Smooth muscle cell (in vitro differentiated cells): Measurements from ENCODE around the gene MZT2A. TPM values are rescaled to one million over a fixed set of nuclear protein-coding genes. Genes with fewer than 3 reads are reported as not detected.
"Not testable (repeated sequence)": the region's sequence is repeated elsewhere in the genome, so short reads cannot be mapped to it uniquely, and the experiment has no call there.

Experiments
- DNase-seq: peaks from one replicate; lab custom pipeline; 2025; ENCODE audit not compliant: unreplicated experiment; lab: John Stamatoyannopoulos, UW
- H2AFZ ChIP-seq: fragments of 200-600 bp; sonication (generic); 2 replicates; pipeline ENCODE4 v1.6.0; 2016; ENCODE audit warnings: antibody characterized with exemption, low read depth, mild to moderate bottlenecking
- H3F3A ChIP-seq: fragments of 200-600 bp; sonication (generic); 2 replicates; pipeline ENCODE4 v1.6.0; 2017; ENCODE audit warnings: antibody characterized with exemption, low read depth
- H3K27ac ChIP-seq: fragments of 200-600 bp; sonication (generic); 2 replicates; pipeline ENCODE4 v1.5.1; 2016; ENCODE audit warnings: low read depth, mild to moderate bottlenecking
- H3K27me3 ChIP-seq: fragments of 200-600 bp; sonication (generic); 2 replicates; pipeline ENCODE4 v1.6.1; 2016; ENCODE audit warnings: low read depth, mild to moderate bottlenecking
- H3K36me3 ChIP-seq: fragments of 200-600 bp; sonication (generic); 2 replicates; pipeline ENCODE4 v1.5.1; 2016; ENCODE audit warnings: low read depth
- H3K4me1 ChIP-seq: fragments of 200-600 bp; sonication (generic); 2 replicates; pipeline ENCODE4 v1.5.1; 2016; ENCODE audit warnings: low read depth
- H3K4me2 ChIP-seq: fragments of 200-600 bp; sonication (generic); 2 replicates; pipeline ENCODE4 v1.6.0; 2016; ENCODE audit warnings: mild to moderate bottlenecking
- H3K4me3 ChIP-seq: fragments of 200-600 bp; sonication (generic); 2 replicates; pipeline ENCODE4 v1.5.1; 2016; ENCODE audit warnings: mild to moderate bottlenecking
- H3K79me2 ChIP-seq: fragments of 200-600 bp; sonication (generic); 2 replicates; pipeline ENCODE4 v1.6.0; 2016; ENCODE audit warnings: low read depth, mild to moderate bottlenecking
- H3K9ac ChIP-seq: fragments of 200-600 bp; sonication (generic); 2 replicates; pipeline ENCODE4 v1.6.0; 2016; ENCODE audit warnings: low read depth
- H3K9me3 ChIP-seq: fragments of 200-600 bp; sonication (generic); replicated peaks from 2 replicates; pipeline ENCODE4 v1.5.1; 2016; ENCODE audit warnings: low read depth
- H4K20me1 ChIP-seq: fragments of 200-600 bp; sonication (generic); 2 replicates; pipeline ENCODE4 v1.6.0; 2016; ENCODE audit warnings: low read depth
- WGBS: methylation state at CpG from one replicate; pipeline ENCODE4 v1.1.7; 2016; ENCODE audit warnings: low lambda C conversion rate; 5-methylcytosine and 5-hydroxymethylcytosine counted together
- polyA plus RNA-seq: library from polyadenylated mRNA; unstranded; fragments of >200 nt; fragmentation: Nextera tagmentation; extraction: Ambion mirVana; gene quantifications from 2 replicates; pipeline ENCODE4 v1.2.1, GENCODE V29; 2016
- total RNA-seq: library from RNA; depleted of rRNA; stranded (reverse); fragments of >200 nt; gene quantifications from 2 replicates; pipeline ENCODE4 v1.2.3, GENCODE V29; 2014
- TF ChIP-seq, protein P1 (sequence below): fragments of 200-600 bp; sonication (generic); IDR thresholded peaks from 2 replicates; pipeline ENCODE4 v1.5.1; 2017; ENCODE audit warnings: borderline replicate concordance, mild to moderate bottlenecking, antibody characterized with exemption; ENCODE audit not compliant: insufficient read depth, poor library complexity, severe bottlenecking

Gene MZT2A
- total and polyA plus RNA-seq, 2 experiments from 2014 or later: 85.1 to 137 TPM

- Histone ChIP-seq H3K4me3 (no peak overlapping the region), H2AFZ (no peak overlapping the region), H3K79me2 (no peaks in the 10 kb centered on the region), H3F3A (no peaks in the 10 kb centered on the region), H3K27ac (no peak overlapping the region), H3K27me3 (no peaks in the 10 kb centered on the region), H3K4me1 (peaks cover 4% of the 10 kb centered on the region), H4K20me1 (no peaks in the 10 kb centered on the region), H3K9ac (no peak overlapping the region), H3K4me2 (no peak overlapping the region), H3K9me3 (no peaks in the 10 kb centered on the region), H3K36me3 (no peaks in the 10 kb centered on the region)
- DNase-seq: no peak
- WGBS: 88% methylated on average over 9 of the region's 9 CpGs
- TF ChIP-seq, protein P1, sequence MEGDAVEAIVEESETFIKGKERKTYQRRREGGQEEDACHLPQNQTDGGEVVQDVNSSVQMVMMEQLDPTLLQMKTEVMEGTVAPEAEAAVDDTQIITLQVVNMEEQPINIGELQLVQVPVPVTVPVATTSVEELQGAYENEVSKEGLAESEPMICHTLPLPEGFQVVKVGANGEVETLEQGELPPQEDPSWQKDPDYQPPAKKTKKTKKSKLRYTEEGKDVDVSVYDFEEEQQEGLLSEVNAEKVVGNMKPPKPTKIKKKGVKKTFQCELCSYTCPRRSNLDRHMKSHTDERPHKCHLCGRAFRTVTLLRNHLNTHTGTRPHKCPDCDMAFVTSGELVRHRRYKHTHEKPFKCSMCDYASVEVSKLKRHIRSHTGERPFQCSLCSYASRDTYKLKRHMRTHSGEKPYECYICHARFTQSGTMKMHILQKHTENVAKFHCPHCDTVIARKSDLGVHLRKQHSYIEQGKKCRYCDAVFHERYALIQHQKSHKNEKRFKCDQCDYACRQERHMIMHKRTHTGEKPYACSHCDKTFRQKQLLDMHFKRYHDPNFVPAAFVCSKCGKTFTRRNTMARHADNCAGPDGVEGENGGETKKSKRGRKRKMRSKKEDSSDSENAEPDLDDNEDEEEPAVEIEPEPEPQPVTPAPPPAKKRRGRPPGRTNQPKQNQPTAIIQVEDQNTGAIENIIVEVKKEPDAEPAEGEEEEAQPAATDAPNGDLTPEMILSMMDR: no peak
These were observed 17.4 kb upstream of the MZT2A start for GRCh38 chr2:131509615-131510014.

GRCh38 chr2:131504082-131504750 is 12.0 kb upstream of the MZT2A start:
- H2AFZ ChIP-seq, H3K27me3 ChIP-seq, H4K20me1 ChIP-seq, DNase-seq, H3K27ac ChIP-seq, H3K9me3 ChIP-seq, H3K9ac ChIP-seq, H3K36me3 ChIP-seq, H3F3A ChIP-seq, H3K4me1 ChIP-seq, H3K4me3 ChIP-seq, H3K79me2 ChIP-seq, H3K4me2 ChIP-seq: not testable (repeated sequence)
- 96% methylated on average over 7 of the region's 7 CpGs for WGBS

GRCh38 chr2:131503587-131503986 is 11.4 kb upstream of the MZT2A start:
- not testable (repeated sequence) for H3K27me3 ChIP-seq, H3K9me3 ChIP-seq, H3K36me3 ChIP-seq, H3K79me2 ChIP-seq, H3K4me1 ChIP-seq, H3K4me2 ChIP-seq, H4K20me1 ChIP-seq, H3K27ac ChIP-seq, H3F3A ChIP-seq, H2AFZ ChIP-seq, H3K9ac ChIP-seq, DNase-seq, H3K4me3 ChIP-seq
- WGBS: 100% methylated on average over 4 of the region's 4 CpGs

DNA sequence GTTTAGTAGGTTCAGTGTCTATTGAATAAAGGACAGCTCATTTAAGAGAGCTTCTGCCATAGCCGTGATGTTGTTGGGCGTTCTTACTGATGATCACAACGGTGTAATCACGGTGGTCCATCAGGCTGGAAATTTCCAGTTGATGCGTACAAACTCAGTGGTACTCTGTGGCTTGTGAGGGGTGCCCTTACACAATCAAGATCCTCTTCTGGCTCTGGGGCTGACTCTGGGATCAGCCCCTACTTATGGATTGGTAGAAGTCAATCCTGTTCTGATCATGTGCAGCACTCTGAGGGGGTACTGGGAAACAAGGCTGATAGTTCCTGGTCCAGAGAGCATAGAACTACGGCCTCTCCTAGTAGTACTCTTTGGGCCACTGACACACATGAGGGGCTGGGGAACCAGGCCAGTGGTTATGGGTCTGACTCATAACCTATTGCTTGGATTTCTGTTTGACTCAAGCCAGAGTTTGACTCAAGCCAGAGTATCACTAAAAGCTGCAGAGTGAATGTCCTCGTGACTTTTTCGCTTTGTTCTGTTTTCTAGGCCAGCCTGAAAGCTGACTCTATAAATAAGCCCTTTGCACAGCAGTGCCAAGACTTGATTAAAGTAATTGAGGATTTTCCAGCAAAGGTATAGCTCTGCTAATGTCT is 6.2 kb upstream of the MZT2A start:
- H3K4me1 ChIP-seq, H3K9ac ChIP-seq, H3K27ac ChIP-seq, H3K36me3 ChIP-seq, H3K9me3 ChIP-seq, H3K27me3 ChIP-seq, H2AFZ ChIP-seq, H3K4me3 ChIP-seq, H3K4me2 ChIP-seq, H3F3A ChIP-seq, DNase-seq: not testable (repeated sequence)
- Histone ChIP-seq H4K20me1 (peaks cover 12% of the 10 kb centered on the region), H3K79me2 (peaks cover 37% of the 10 kb centered on the region)
- 69% methylated on average over 8 of the region's 8 CpGs for WGBS

- H3K79me2 ChIP-seq: peaks cover 43% of the 10 kb centered on the region
These were observed 3.3 kb upstream of the MZT2A start for GRCh38 chr2:131495506-131495905.

More at GRCh38 chr2:131495506-131495905, 3.3 kb upstream of the MZT2A start:
- H3K27ac ChIP-seq, H3K4me2 ChIP-seq, H3K9me3 ChIP-seq, H3F3A ChIP-seq, H3K4me3 ChIP-seq, H3K9ac ChIP-seq, H2AFZ ChIP-seq, H3K4me1 ChIP-seq, H3K27me3 ChIP-seq, H3K36me3 ChIP-seq, DNase-seq: not testable (repeated sequence)
- 100% methylated on average over 1 of the region's 1 CpG for WGBS
- peaks cover 12% of the 10 kb centered on the region for H4K20me1 ChIP-seq
